PFSK-1 (cell line): ENCODE results near the gene PDCD11.

Experiments
- FOXP2 ChIP-seq: optimal IDR thresholded peaks from 2 replicates; pipeline ENCODE3; 2011; ENCODE audit warnings: borderline replicate concordance, control low read depth, inconsistent platforms; ENCODE audit not compliant: insufficient read depth; ENCODE audit errors: extremely low read length, extremely low read depth
- POLR2AphosphoS5 ChIP-seq: IDR thresholded peaks from 2 replicates; pipeline ENCODE4 v1.6.1; 2012; ENCODE audit warnings: low read depth, mild to moderate bottlenecking, control low read depth, low read length, moderate library complexity
- SIN3A ChIP-seq: IDR thresholded peaks from 2 replicates; pipeline ENCODE4 v1.6.1; 2012; ENCODE audit warnings: mild to moderate bottlenecking, low read length, moderate library complexity, borderline replicate concordance; ENCODE audit not compliant: insufficient read depth
- TAF1 ChIP-seq: IDR thresholded peaks from 2 replicates; pipeline ENCODE4 v1.6.1; 2012; ENCODE audit warnings: low read length, control low read depth, borderline replicate concordance; ENCODE audit not compliant: insufficient read depth
- TF ChIP-seq, protein P1 (sequence below), 2 experiments: IDR thresholded peaks; 2 replicates each; pipeline versions ENCODE4 v1.6.1 to v1.8.0; 2011 to 2012; ENCODE audit warnings: low read depth in 2 of 2, low read length in 2 of 2, control low read depth in 1 of 2, inconsistent platforms in 1 of 2, mild to moderate bottlenecking in 1 of 2, moderate library complexity in 1 of 2; ENCODE audit not compliant: insufficient read depth in 1 of 2

PDCD11 gene

DNA sequence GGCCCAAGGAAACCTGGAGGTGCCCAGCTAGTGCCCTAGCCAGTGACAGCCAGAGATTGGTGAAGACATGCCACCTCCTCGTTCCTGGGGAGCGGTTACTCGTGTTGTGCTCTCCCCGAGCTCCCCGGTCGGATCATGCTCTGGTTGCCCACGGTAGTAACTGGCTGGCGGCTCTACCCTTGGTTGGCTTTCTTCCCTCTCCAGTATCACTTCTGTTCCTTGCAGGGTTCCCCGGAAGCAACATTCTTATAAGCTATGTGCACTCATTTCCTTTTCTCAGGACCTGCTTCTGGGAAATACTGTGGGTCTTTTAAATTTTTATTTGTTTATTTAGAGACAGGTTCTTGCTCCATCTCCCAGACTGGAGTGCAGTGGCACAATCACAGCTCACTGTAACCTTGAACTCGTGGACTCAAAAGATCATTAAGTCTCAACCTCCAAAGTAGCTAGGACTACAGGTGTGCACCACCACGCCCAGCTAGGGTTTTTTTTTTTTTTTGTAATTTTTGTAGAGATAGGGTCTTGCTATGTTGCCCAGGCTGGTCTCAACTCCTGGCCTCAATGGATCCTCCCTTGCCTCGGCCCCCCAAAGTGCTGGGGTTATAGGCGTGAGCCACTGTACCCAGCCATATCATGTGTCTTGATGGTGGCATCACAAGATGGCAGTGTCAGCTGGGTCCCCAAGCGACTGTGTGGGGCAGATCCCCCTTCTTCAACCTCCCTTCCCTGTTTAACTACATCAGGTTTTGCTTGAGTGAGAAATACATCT, 69.2 kb downstream of the PDCD11 start:
- no peak for TF ChIP-seq POLR2AphosphoS5
- no peak for TF ChIP-seq TAF1

DNA sequence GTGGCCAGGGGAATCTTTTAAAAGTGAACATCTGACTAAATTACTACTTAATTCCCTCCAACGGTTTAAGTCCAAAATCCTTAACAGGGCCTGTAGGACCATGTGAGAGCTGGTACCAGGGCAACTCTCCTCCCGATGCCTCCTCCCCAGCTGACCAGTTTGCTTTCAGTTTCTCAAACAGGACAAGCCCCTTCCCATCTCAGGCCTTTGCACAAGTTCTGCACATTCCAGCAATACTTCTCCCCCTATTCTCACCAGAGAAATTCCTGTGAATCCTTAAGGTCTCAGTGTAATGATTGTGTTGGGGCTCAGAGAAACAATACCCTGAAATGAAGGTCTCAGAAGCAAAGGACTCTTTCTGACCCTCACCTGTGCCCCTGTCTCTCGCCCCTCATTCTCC, 70.3 kb downstream of the PDCD11 start:
- TF ChIP-seq, protein P1, sequence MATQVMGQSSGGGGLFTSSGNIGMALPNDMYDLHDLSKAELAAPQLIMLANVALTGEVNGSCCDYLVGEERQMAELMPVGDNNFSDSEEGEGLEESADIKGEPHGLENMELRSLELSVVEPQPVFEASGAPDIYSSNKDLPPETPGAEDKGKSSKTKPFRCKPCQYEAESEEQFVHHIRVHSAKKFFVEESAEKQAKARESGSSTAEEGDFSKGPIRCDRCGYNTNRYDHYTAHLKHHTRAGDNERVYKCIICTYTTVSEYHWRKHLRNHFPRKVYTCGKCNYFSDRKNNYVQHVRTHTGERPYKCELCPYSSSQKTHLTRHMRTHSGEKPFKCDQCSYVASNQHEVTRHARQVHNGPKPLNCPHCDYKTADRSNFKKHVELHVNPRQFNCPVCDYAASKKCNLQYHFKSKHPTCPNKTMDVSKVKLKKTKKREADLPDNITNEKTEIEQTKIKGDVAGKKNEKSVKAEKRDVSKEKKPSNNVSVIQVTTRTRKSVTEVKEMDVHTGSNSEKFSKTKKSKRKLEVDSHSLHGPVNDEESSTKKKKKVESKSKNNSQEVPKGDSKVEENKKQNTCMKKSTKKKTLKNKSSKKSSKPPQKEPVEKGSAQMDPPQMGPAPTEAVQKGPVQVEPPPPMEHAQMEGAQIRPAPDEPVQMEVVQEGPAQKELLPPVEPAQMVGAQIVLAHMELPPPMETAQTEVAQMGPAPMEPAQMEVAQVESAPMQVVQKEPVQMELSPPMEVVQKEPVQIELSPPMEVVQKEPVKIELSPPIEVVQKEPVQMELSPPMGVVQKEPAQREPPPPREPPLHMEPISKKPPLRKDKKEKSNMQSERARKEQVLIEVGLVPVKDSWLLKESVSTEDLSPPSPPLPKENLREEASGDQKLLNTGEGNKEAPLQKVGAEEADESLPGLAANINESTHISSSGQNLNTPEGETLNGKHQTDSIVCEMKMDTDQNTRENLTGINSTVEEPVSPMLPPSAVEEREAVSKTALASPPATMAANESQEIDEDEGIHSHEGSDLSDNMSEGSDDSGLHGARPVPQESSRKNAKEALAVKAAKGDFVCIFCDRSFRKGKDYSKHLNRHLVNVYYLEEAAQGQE (IDR thresholded peaks at IDR 0.05; ENCODE audit: insufficient read depth in 1 of 2, low read depth in 2 of 2, low read length in 2 of 2): no peak
- TF ChIP-seq FOXP2: no peak

- no peak for TF ChIP-seq SIN3A
- no peak for TF ChIP-seq FOXP2
- TF ChIP-seq TAF1: no peak
- TF ChIP-seq, protein P1 (IDR thresholded peaks at IDR 0.05; ENCODE audit: insufficient read depth in 1 of 2, low read depth in 2 of 2, low read length in 2 of 2): no peak
- TF ChIP-seq POLR2AphosphoS5: no peak
Measured at GRCh38 chr10:103467406-103467805, 71.0 kb downstream of the PDCD11 start.

GRCh38 chr10:103469201-103469600, 72.8 kb downstream of the PDCD11 start:
- TF ChIP-seq SIN3A (no peak), TAF1 (no peak), FOXP2 (no peak), POLR2AphosphoS5 (no peak)
- TF ChIP-seq, protein P1 (IDR thresholded peaks at IDR 0.05; ENCODE audit: insufficient read depth in 1 of 2, low read depth in 2 of 2, low read length in 2 of 2): no peak

DNA sequence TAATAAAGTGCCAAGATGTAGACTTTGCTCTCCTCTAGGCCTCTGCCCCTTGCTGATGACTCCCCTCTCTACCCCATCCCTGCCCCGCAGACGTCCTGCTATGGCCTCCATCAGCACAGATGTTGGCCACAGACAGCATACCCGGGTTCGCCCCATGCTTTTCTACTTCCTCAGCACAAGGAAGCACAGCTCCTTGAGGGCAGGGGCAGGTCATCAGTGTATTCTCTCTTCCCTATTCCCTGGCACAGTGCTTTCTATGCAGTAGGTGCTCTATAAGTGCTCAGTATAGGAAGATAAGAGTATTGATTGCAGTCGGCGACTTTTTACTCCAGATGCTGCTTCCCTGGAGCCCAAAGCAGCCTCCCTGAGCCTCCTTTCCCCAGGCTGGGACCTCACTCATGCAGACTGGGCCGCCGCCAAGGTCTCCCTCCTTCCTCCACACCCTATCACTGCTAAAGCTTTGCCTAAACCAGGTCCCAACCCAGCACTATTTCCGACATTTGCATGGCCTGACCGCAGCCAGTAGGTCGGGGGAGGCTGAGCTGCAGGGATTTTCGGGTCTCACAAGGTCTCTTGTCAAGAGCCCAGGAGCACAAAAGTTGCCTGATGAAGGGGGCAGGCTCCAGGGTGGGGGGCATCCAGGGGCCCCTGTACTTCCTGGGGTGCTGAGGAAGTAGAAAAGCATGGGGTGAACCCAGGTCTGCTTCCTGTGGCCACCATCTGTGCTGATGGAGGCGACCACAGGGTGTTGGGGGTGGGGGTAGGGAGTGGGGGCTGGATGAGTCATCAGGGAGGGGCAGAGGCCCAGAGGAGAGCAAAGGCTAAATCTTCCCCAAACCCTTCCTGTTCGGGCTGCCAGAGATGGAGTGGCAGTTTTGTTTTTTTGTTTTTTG, 74.6 kb downstream of the PDCD11 start:
- TF ChIP-seq FOXP2: no peak

DNA sequence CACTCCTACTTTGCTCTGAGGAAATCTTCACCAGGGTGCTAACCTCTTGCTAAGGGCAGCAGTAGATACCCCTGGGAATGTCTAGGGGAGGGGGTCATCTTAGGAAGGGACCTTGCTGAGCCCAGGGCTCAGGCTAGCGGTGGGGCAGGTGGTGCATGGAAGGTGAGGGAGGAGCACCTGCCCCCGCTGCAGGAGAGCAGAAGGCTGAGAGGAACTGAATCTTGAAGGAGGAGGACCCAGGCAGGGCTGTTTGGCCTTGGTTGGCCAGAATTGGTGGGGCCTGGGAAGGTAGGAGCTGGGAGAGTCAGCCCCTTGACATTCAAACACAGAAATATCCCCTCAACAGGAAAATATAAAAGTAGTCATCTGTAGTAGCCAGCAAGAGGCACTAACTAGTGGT, 75.6 kb downstream of the PDCD11 start:
- TF ChIP-seq, protein P1 (IDR thresholded peaks at IDR 0.05; ENCODE audit: insufficient read depth in 1 of 2, low read depth in 2 of 2, low read length in 2 of 2): no peak
- TF ChIP-seq TAF1: no peak
- no peak for TF ChIP-seq POLR2AphosphoS5
- no peak for TF ChIP-seq FOXP2
- TF ChIP-seq SIN3A: no peak
